GM23338 (cell line): ENCODE data around the gene ANGPT4. TPM values are rescaled to one million over a fixed set of nuclear protein-coding genes. Genes with fewer than 3 reads are reported as not detected.

Experiments
- ATAC-seq: fragments of 200-7000 bp; cut with Tn5 transposase; 3 replicates; pipeline ENCODE4 v1.9.1; 2020
- DNase-seq: peaks from one replicate; pipeline ENCODE4 v3.0.0-alpha.2; 2015; ENCODE audit warnings: low spot score
- H2AFZ ChIP-seq: fragments of 200-600 bp; sonication (generic); 2 replicates; pipeline ENCODE4 v1.8.0; 2016; ENCODE audit warnings: antibody characterized with exemption, mild to moderate bottlenecking, moderate library complexity
- H3F3A ChIP-seq: fragments of 200-600 bp; sonication (generic); replicated peaks from 2 replicates; pipeline ENCODE4 v1.8.0; 2017; ENCODE audit warnings: antibody characterized with exemption, mixed run types, low read depth
- H3K27ac ChIP-seq: fragments of 200-600 bp; sonication (generic); 2 replicates; pipeline ENCODE4 v1.6.1; 2016; ENCODE audit warnings: low read depth
- H3K27me3 ChIP-seq: fragments of 200-600 bp; sonication (generic); 2 replicates; pipeline ENCODE4 v1.8.0; 2016; ENCODE audit warnings: mild to moderate bottlenecking, mixed run types, moderate library complexity; ENCODE audit not compliant: insufficient read depth
- H3K36me3 ChIP-seq: fragments of 200-600 bp; sonication (generic); 2 replicates; pipeline ENCODE4 v1.8.0; 2016; ENCODE audit warnings: mild to moderate bottlenecking; ENCODE audit not compliant: insufficient read depth
- H3K4me1 ChIP-seq: fragments of 200-600 bp; sonication (generic); 2 replicates; pipeline ENCODE4 v1.8.0; 2016; ENCODE audit warnings: mild to moderate bottlenecking, moderate library complexity; ENCODE audit not compliant: insufficient read depth
- H3K4me2 ChIP-seq: fragments of 200-600 bp; sonication (generic); 2 replicates; pipeline ENCODE4 v1.7.1; 2017; ENCODE audit warnings: mixed run types
- H3K4me3 ChIP-seq: fragments of 200-600 bp; sonication (generic); 2 replicates; pipeline ENCODE4 v1.6.1; 2016; ENCODE audit warnings: mixed run types
- H3K79me2 ChIP-seq: fragments of 200-600 bp; sonication (generic); replicated peaks from 2 replicates; pipeline ENCODE4 v1.8.0; 2017; ENCODE audit warnings: mild to moderate bottlenecking; ENCODE audit not compliant: insufficient read depth
- H3K9me2 ChIP-seq: fragments of 200-600 bp; sonication (generic); 2 replicates; pipeline ENCODE4 v1.8.0; 2017; ENCODE audit not compliant: insufficient read depth
- H4K20me1 ChIP-seq: fragments of 200-600 bp; sonication (generic); replicated peaks from 2 replicates; pipeline ENCODE4 v1.8.0; 2017; ENCODE audit warnings: mild to moderate bottlenecking; ENCODE audit not compliant: insufficient read depth
- H3K27ac Mint-ChIP-seq: 2 replicates; pipeline ENCODE4 v1.8.0; 2020; ENCODE audit warnings: inconsistent platforms, mild to moderate bottlenecking, moderate library complexity, mixed read lengths
- H3K27me3 Mint-ChIP-seq: 3 replicates; pipeline ENCODE4 v1.8.0; 2022; ENCODE audit warnings: low read depth, mild to moderate bottlenecking, moderate library complexity, mixed read lengths, inconsistent platforms; ENCODE audit not compliant: insufficient read depth, poor library complexity
- H3K36me3 Mint-ChIP-seq: 3 replicates; pipeline ENCODE4 v1.8.0; 2021; ENCODE audit warnings: low read depth, mild to moderate bottlenecking, inconsistent platforms, moderate library complexity, mixed read lengths
- H3K4me1 Mint-ChIP-seq: 3 replicates; pipeline ENCODE4 v1.8.0; 2020; ENCODE audit warnings: mild to moderate bottlenecking, inconsistent platforms, mixed read lengths
- H3K4me3 Mint-ChIP-seq: 3 replicates; pipeline ENCODE4 v1.8.0; 2021; ENCODE audit warnings: moderate library complexity, mild to moderate bottlenecking, inconsistent platforms, mixed read lengths
- H3K9me3 Mint-ChIP-seq: 3 replicates; pipeline ENCODE4 v1.8.0; 2020; ENCODE audit warnings: moderate library complexity, mild to moderate bottlenecking, inconsistent platforms, mixed read lengths
- EZH2 ChIP-seq: fragments of 200-600 bp; sonication (generic); IDR thresholded peaks from one replicate; pipeline ENCODE4 v1.8.0; 2017; ENCODE audit warnings: antibody characterized with exemption, mild to moderate bottlenecking, low read depth; ENCODE audit not compliant: unreplicated experiment
- NANOG ChIP-seq: IDR thresholded peaks from 2 replicates; pipeline ENCODE4 v1.6.1; 2016; ENCODE audit warnings: antibody characterized with exemption, borderline replicate concordance
- POLR2AphosphoS5 ChIP-seq: IDR thresholded peaks from 2 replicates; pipeline ENCODE4 v1.6.1; 2016; ENCODE audit warnings: antibody characterized with exemption, low read depth
- ZNF114 ChIP-seq: fragments of 250-450 bp; sonication (Bioruptor Pico); IDR thresholded peaks from 2 replicates; pipeline ENCODE4 v1.5.0; 2020; ENCODE audit warnings: mild to moderate bottlenecking, moderate library complexity
- ZNF331 ChIP-seq: fragments of 250-450 bp; sonication (Bioruptor Pico); IDR thresholded peaks from 2 replicates; pipeline ENCODE4 v1.5.0; 2020; ENCODE audit warnings: low read depth, mild to moderate bottlenecking, moderate library complexity
- polyA plus RNA-seq: library from polyadenylated mRNA; unstranded; fragments of >200 nt; fragmentation: Nextera tagmentation; extraction: Ambion mirVana; gene quantifications from 2 replicates; pipeline ENCODE4 v1.2.1, GENCODE V29; 2016
- total RNA-seq: library from RNA; depleted of rRNA; stranded (reverse); fragments of >200 nt; shearing (Covaris generic); gene quantifications from 2 replicates; pipeline ENCODE4 v1.2.3, GENCODE V29; 2014
- TF ChIP-seq, protein P1 (sequence below): fragments of 250-450 bp; sonication (Bioruptor Pico); IDR thresholded peaks from 2 replicates; pipeline ENCODE4 v1.5.0; 2020; ENCODE audit warnings: mild to moderate bottlenecking, moderate library complexity

The ANGPT4 gene
- total and polyA plus RNA-seq, 2 experiments from 2014 or later: 0.17 TPM; not detected in 1

DNA sequence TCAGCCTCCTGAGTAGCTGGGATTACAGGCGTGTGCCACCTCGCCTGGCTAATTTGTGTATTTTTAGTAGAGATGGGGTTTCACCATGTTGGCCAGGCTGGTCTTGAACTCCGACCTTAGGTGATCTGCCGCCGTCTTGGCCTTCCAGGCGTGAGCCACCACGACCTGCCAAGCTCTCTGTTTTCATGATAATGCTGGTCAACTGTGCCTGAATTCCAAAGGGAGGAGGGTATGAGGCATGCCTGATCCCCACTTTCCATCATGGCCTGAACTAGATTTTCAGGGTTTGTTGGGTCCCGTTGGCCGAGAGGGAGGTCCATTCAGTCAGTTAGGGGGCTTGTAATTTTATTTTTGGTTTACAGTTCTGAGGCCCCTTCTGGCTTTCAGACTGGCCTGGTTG lies 28.0 kb upstream of the ANGPT4 start (continued):
- TF ChIP-seq, protein P1, sequence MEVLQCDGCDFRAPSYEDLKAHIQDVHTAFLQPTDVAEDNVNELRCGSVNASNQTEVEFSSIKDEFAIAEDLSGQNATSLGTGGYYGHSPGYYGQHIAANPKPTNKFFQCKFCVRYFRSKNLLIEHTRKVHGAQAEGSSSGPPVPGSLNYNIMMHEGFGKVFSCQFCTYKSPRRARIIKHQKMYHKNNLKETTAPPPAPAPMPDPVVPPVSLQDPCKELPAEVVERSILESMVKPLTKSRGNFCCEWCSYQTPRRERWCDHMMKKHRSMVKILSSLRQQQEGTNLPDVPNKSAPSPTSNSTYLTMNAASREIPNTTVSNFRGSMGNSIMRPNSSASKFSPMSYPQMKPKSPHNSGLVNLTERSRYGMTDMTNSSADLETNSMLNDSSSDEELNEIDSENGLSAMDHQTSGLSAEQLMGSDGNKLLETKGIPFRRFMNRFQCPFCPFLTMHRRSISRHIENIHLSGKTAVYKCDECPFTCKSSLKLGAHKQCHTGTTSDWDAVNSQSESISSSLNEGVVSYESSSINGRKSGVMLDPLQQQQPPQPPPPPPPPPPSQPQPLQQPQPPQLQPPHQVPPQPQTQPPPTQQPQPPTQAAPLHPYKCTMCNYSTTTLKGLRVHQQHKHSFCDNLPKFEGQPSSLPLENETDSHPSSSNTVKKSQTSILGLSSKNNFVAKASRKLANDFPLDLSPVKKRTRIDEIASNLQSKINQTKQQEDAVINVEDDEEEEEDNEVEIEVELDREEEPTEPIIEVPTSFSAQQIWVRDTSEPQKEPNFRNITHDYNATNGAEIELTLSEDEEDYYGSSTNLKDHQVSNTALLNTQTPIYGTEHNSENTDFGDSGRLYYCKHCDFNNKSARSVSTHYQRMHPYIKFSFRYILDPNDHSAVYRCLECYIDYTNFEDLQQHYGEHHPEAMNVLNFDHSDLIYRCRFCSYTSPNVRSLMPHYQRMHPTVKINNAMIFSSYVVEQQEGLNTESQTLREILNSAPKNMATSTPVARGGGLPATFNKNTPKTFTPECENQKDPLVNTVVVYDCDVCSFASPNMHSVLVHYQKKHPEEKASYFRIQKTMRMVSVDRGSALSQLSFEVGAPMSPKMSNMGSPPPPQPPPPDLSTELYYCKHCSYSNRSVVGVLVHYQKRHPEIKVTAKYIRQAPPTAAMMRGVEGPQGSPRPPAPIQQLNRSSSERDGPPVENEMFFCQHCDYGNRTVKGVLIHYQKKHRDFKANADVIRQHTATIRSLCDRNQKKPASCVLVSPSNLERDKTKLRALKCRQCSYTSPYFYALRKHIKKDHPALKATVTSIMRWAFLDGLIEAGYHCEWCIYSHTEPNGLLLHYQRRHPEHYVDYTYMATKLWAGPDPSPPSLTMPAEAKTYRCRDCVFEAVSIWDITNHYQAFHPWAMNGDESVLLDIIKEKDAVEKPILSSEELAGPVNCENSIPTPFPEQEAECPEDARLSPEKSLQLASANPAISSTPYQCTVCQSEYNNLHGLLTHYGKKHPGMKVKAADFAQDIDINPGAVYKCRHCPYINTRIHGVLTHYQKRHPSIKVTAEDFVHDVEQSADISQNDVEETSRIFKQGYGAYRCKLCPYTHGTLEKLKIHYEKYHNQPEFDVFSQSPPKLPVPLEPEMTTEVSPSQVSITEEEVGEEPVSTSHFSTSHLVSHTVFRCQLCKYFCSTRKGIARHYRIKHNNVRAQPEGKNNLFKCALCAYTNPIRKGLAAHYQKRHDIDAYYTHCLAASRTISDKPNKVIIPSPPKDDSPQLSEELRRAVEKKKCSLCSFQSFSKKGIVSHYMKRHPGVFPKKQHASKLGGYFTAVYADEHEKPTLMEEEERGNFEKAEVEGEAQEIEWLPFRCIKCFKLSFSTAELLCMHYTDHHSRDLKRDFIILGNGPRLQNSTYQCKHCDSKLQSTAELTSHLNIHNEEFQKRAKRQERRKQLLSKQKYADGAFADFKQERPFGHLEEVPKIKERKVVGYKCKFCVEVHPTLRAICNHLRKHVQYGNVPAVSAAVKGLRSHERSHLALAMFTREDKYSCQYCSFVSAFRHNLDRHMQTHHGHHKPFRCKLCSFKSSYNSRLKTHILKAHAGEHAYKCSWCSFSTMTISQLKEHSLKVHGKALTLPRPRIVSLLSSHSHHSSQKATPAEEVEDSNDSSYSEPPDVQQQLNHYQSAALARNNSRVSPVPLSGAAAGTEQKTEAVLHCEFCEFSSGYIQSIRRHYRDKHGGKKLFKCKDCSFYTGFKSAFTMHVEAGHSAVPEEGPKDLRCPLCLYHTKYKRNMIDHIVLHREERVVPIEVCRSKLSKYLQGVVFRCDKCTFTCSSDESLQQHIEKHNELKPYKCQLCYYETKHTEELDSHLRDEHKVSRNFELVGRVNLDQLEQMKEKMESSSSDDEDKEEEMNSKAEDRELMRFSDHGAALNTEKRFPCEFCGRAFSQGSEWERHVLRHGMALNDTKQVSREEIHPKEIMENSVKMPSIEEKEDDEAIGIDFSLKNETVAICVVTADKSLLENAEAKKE (CRISPR knock-in tag): no peak

DNA sequence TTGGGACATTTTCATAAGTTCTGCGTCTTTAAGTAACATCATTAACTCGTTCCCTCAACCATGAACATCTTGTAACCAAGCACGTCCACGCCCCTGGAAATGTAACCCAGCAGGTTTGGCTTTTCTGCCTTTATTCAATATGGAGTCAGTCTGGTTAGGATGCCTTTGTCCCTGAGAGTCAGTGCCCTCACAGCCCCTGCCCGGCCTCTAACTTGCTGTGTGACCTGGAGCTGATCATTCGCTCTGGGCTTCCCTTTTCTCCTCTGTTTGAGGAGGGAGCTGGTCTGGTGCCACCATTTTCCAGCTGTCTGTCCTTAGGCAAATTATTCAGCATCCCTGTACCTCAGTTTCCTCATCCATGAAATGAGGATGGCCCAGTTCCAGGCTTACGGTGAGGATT lies 26.5 kb upstream of the ANGPT4 start:
- H3K36me3 Mint-ChIP-seq: no peaks in the 10 kb centered on the region
- no peak overlapping the region for H3K4me3 Mint-ChIP-seq
- no peak overlapping the region for H3K27ac ChIP-seq
- H3K4me1 ChIP-seq: peaks cover 21% of the 10 kb centered on the region
- H3K4me1 Mint-ChIP-seq: peaks cover 24% of the 10 kb centered on the region
- DNase-seq: no peak
- no peaks in the 10 kb centered on the region for H4K20me1 ChIP-seq
- no peak overlapping the region for H3K27ac Mint-ChIP-seq
- no peaks in the 10 kb centered on the region for H3K27me3 ChIP-seq
- H3K9me2 ChIP-seq: peaks cover 6% of the 10 kb centered on the region; the same call in 1 of the 2 replicates
- ATAC-seq: no peak
- H3K27me3 Mint-ChIP-seq: peaks cover 2% of the 10 kb centered on the region
- no peak overlapping the region for H2AFZ ChIP-seq
- H3K4me2 ChIP-seq: no peak overlapping the region
- H3K79me2 ChIP-seq: no peaks in the 10 kb centered on the region
- no peaks in the 10 kb centered on the region for H3F3A ChIP-seq
- H3K4me3 ChIP-seq: no peak overlapping the region
- H3K9me3 Mint-ChIP-seq: no peaks in the 10 kb centered on the region; the same call in 2 of the 3 replicates
- no peaks in the 10 kb centered on the region for H3K36me3 ChIP-seq
- TF ChIP-seq ZNF114 (no peak), EZH2 (no peak), NANOG (no peak), ZNF331 (CRISPR knock-in tag) (no peak), POLR2AphosphoS5 (no peak)
- TF ChIP-seq, protein P1 (CRISPR knock-in tag): no peak
